A673 (cell line): ENCODE data around the gene PSMD13. TPM values are rescaled to one million over a fixed set of nuclear protein-coding genes. Genes with fewer than 3 reads are reported as not detected.
A peak's percentile ranks its signal among the peaks of the same experiment; 100 is the strongest.

Experiments used
- BruUV-seq: library from RNA; stranded (reverse); fragments of 400-500 nt; replicated peaks from 2 replicates; lab custom pipeline; 2021; lab: Mats Ljungman, UMichigan
- CTCF ChIA-PET: fragments of 300-600 bp; sonication (Branson Sonifier 250); formaldehyde crosslinking; loops from one replicate; lab custom pipeline; 2022; ENCODE audit warnings: antibody characterized with exemption; lab: Charles Lee
- POLR2A ChIA-PET: fragments of 300-600 bp; sonication (Branson Sonifier 250); formaldehyde crosslinking; loops from one replicate; lab custom pipeline; 2022; ENCODE audit warnings: antibody characterized with exemption; ENCODE audit not compliant: low non-redundant PET; lab: Charles Lee
- DNase-seq: peaks from one replicate; pipeline ENCODE4 v3.0.0-alpha.2; 2015; ENCODE audit warnings: low spot score
- H3K27ac ChIP-seq: fragments of 200-600 bp; sonication (generic); 2 replicates; pipeline ENCODE4 v1.5.1; 2016; ENCODE audit warnings: mixed run types, low read depth, mild to moderate bottlenecking, mixed read lengths, antibody characterized with exemption, low read length; ENCODE audit not compliant: poor library complexity, severe bottlenecking
- H3K27me3 ChIP-seq: fragments of 200-600 bp; sonication (generic); replicated peaks from 2 replicates; pipeline ENCODE4 v1.6.1; 2017; ENCODE audit warnings: mixed run types, low read depth, mild to moderate bottlenecking, mixed read lengths, antibody characterized with exemption, low read length; ENCODE audit not compliant: insufficient read depth, poor library complexity
- H3K36me3 ChIP-seq: fragments of 200-600 bp; sonication (generic); 2 replicates; pipeline ENCODE4 v1.6.1; 2016; ENCODE audit warnings: mixed run types, mild to moderate bottlenecking, mixed read lengths, antibody characterized with exemption, low read length; ENCODE audit not compliant: insufficient read depth, poor library complexity, severe bottlenecking
- H3K4me1 ChIP-seq: fragments of 200-600 bp; sonication (generic); 2 replicates; pipeline ENCODE4 v1.6.1; 2017; ENCODE audit warnings: mixed run types, mild to moderate bottlenecking, mixed read lengths, antibody characterized with exemption, low read length; ENCODE audit not compliant: insufficient read depth, poor library complexity, severe bottlenecking
- H3K4me3 ChIP-seq: fragments of 200-600 bp; sonication (generic); 2 replicates; pipeline ENCODE4 v1.5.1; 2016; ENCODE audit warnings: low read depth, mixed run types, mild to moderate bottlenecking, mixed read lengths, low read length; ENCODE audit not compliant: poor library complexity, severe bottlenecking
- H3K9me3 ChIP-seq: fragments of 200-600 bp; sonication (generic); 2 replicates; pipeline ENCODE4 v1.6.1; 2016; ENCODE audit warnings: mixed run types, low read depth, mild to moderate bottlenecking, mixed read lengths, antibody characterized with exemption, low read length; ENCODE audit not compliant: poor library complexity, severe bottlenecking
- EZH2 ChIP-seq: fragments of 200-600 bp; sonication (generic); IDR thresholded peaks from 2 replicates; pipeline ENCODE4 v1.6.1; 2017; ENCODE audit warnings: borderline replicate concordance, low read depth, mild to moderate bottlenecking, mixed read lengths, antibody characterized with exemption, low read length; ENCODE audit not compliant: poor library complexity, severe bottlenecking
- intact Hi-C: fragments of 100-400 bp; cut with micrococcal nuclease; formaldehyde crosslinking; loops from one replicate; pipeline ENCODE4 v1.10.0; 2022; ENCODE audit not compliant: unreplicated experiment
- total RNA-seq: library from RNA; stranded (reverse); gene quantifications from 2 replicates; pipeline ENCODE4 v1.2.3, GENCODE V29; 2021
- TF ChIP-seq, protein P1 (sequence below): fragments of 300-800, 200-600 bp; sonication (generic); conservative IDR thresholded peaks from 2 replicates; pipeline ENCODE4 v1.5.1; 2017; ENCODE audit warnings: low read depth, mild to moderate bottlenecking, antibody characterized with exemption, low read length, moderate library complexity, mixed read lengths

The PSMD13 gene
- total RNA-seq, 1 experiment from 2014 or later, result 199 TPM

DNA sequence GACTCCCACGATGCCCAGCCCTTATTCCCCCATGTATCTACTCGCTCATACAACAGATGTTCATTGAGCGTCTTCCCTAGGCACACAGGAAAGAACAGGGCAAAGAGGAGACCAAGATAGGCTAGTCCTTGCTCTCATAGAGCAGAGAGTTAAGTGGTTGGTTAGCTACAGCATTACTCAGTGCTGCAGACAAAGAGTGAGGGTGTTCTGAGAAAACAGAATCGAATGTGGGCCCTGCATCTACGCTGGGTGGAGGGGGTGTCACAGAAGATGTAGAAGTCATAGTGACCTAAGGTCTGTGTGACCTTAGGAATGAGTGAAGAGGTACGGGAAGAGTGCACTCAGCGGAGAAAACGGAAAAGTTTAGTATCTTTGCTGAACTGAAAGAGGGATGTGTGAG lies 12.3 kb downstream of the PSMD13 start:
- TF ChIP-seq, protein P1, sequence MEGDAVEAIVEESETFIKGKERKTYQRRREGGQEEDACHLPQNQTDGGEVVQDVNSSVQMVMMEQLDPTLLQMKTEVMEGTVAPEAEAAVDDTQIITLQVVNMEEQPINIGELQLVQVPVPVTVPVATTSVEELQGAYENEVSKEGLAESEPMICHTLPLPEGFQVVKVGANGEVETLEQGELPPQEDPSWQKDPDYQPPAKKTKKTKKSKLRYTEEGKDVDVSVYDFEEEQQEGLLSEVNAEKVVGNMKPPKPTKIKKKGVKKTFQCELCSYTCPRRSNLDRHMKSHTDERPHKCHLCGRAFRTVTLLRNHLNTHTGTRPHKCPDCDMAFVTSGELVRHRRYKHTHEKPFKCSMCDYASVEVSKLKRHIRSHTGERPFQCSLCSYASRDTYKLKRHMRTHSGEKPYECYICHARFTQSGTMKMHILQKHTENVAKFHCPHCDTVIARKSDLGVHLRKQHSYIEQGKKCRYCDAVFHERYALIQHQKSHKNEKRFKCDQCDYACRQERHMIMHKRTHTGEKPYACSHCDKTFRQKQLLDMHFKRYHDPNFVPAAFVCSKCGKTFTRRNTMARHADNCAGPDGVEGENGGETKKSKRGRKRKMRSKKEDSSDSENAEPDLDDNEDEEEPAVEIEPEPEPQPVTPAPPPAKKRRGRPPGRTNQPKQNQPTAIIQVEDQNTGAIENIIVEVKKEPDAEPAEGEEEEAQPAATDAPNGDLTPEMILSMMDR, result no peak
- TF ChIP-seq EZH2, result no peak
- CTCF ChIA-PET, result no interaction called here
- no peaks in the 10 kb centered on the region for H3K4me1 ChIP-seq
- no peak for DNase-seq
- no peaks in the 10 kb centered on the region for H3K9me3 ChIP-seq
- H3K36me3 ChIP-seq, result peaks cover 78% of the 10 kb centered on the region
- BruUV-seq, result no TSS peak
- POLR2A ChIA-PET, result no interaction called here
- intact Hi-C loops, result no loop called here
- H3K27ac ChIP-seq, result no peak overlapping the region
- no peaks in the 10 kb centered on the region for H3K27me3 ChIP-seq
- no peak overlapping the region for H3K4me3 ChIP-seq

DNA sequence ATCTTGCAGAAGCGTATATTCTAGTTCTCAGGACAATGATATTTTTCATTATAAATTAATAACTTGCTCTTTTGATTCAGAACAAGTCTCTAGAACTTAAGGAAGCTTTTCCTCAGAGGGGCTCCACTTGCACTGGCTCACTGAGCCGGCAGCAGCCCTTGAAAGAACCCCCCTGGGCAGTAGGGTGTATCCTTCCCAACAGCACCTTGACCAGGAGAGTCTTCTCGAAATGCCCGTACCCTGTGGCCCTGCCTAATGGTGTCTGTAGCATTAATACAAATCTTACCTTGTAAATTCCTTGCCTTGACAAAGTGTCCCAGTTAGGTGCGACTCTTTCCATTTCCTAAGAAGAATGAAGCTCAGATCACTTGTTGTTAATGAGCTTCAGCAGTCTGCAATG lies 13.5 kb downstream of the PSMD13 start:
- CTCF ChIA-PET, result interaction anchor here (0.7 to 1.0 kb wide), 2 partner anchors 55 to 176 kb away, joined by 3 read pairs; no protein-coding TSS in a partner anchor

DNA sequence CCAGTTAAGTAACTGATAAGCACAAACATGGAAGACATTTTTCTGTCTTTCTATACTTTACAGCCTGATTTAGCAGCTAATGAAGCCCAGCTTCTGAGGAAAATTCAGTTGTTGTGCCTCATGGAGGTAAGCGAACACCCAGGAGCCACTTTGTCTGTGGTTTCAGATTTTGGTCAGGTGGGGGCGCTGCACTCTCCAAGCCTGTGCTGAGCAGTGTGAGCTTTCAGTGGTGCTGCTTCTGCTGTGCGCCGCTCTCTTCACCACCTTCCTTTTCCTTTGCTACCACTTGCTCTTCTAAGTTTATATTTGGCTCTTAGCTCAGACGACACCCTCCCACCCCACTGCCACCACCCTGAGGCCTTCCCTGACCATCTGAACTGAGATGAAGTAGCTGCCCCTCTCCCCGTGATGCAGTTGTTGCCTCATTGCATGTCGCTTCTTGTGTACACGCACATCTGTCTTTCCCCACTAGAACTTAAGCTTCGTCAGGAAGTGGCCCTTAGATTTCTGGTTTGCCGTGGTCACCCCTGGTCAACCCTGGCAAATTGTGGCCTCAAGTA lies 14.0 kb downstream of the PSMD13 start:
- H3K27me3 ChIP-seq, result no peaks in the 10 kb centered on the region
- DNase-seq, result peak; percentile 62
- POLR2A ChIA-PET, result no interaction called here
- no peaks in the 10 kb centered on the region for H3K9me3 ChIP-seq
- H3K36me3 ChIP-seq, result peaks cover 60% of the 10 kb centered on the region
- CTCF ChIA-PET, result interaction anchor here (0.5 to 1.0 kb wide), 4 partner anchors 54 to 175 kb away, joined by 3 to 4 read pairs (median 4); no protein-coding TSS in a partner anchor
- BruUV-seq, result no TSS peak
- TF ChIP-seq, protein P1, result peak; percentile 75
- no peak for TF ChIP-seq EZH2
- H3K4me1 ChIP-seq, result no peaks in the 10 kb centered on the region
- H3K27ac ChIP-seq, result no peak overlapping the region
- H3K4me3 ChIP-seq, result no peak overlapping the region
- intact Hi-C loops, result loop anchor here (10.0 kb wide), 1 partner anchor 104 kb away; no protein-coding TSS in a partner anchor

More for the DNA sequence above, 13.5 kb downstream of the PSMD13 start:
- H3K9me3 ChIP-seq, result no peaks in the 10 kb centered on the region
- H3K36me3 ChIP-seq, result peaks cover 66% of the 10 kb centered on the region
- H3K27me3 ChIP-seq, result no peaks in the 10 kb centered on the region
- POLR2A ChIA-PET, result no interaction called here
- intact Hi-C loops, result loop anchor here (10.0 kb wide), 1 partner anchor 105 kb away; no protein-coding TSS in a partner anchor
- no peak for DNase-seq
- TF ChIP-seq, protein P1, result no peak
- TF ChIP-seq EZH2, result no peak
- BruUV-seq, result no TSS peak
- no peak overlapping the region for H3K4me3 ChIP-seq
- no peak overlapping the region for H3K27ac ChIP-seq
- H3K4me1 ChIP-seq, result no peaks in the 10 kb centered on the region
